ENCODE data around the gene TAF1D.
"Not testable (repeated sequence)": the region's sequence is repeated elsewhere in the genome, so short reads cannot be mapped to it uniquely, and the experiment has no call there.

Gene TAF1D

DNA sequence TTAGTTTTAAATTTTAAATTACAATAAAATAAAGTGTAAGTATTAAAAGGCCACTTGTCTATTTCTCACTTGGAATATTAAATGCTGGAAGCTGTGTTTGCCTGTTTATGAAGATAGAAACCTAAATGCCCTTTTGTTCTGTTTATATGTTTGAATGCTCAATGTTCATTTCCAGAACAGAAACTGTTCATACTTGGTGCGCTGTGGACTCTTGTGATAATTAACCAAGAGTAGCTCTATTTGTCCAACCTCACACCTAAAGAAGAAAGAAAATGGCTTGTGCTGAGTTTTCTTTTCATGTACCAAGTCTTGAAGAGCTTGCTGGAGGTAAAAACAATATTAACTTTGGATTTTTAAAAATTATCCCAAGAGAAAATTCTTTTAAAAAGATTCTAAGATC, 5.8 kb upstream of the TAF1D start:
- DNase-seq (ENCODE audit: low read depth) = no peak

GRCh38 chr11:93746101-93746500, 4.8 kb upstream of the TAF1D start:
- no peak for DNase-seq (ENCODE audit: low read depth)

DNA sequence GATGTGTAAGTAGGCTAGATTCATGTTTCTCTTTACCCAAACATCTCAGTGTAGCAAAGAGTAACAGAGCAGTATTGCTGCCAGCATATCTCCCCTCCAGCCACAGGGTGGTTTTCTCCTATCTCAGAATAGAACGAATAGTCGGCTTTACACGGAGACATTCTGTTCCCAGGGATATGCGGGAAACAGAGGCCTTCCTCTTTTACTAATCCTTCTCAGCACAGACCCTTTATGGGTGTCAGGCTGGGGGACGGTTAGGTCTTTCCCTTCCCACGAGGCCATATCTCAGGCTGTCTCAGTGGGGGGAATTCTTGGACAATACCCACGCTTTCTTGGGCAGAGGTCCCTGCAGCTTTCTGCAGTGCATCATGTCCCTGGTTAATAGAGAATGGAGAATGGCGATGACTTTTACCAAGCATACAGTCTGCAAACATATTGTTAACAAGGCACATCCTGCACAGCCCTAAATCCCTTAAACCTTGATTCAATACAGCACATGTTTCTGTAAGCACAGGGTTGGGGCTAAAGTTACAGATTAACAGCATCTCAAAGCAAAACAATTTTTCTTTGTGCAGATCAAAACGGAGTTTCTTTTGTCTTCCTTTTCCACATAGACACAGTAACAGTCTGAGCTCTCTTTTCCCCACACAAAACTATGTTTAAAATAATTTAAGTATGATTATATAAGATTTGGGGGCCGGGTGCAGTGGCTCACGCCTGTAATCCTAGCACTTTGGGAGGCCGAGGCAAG, 3.9 kb upstream of the TAF1D start:
- DNase-seq (ENCODE audit: low read depth) = not testable (repeated sequence)

DNA sequence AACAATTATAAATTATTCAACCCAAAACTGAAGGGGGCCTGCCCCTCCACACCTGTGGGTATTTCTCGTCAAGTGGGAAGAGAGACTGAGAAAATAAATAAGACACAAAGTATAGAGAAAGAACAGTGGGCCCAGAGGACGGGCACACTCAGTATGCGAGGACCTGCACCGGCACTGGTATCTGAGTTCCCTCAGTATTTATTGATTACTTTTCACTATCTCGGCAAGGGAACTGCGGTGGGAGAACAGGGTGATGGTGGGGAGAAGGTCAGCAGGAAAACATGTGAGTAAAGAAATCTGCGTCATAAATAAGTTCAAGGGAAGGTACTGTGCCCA, 3.3 kb upstream of the TAF1D start:
- no peak for DNase-seq (ENCODE audit: low read depth)

GRCh38 chr11:93743291-93743690, 2.0 kb upstream of the TAF1D start:
- no peak for DNase-seq (ENCODE audit: low read depth)

- DNase-seq (ENCODE audit: low read depth) = peak; percentile 30
These were observed 559 bp upstream of the TAF1D start for GRCh38 chr11:93741882-93742226.

GRCh38 chr11:93740730-93741093, 583 bp downstream of the TAF1D start:
- DNase-seq (ENCODE audit: low read depth) = peak; percentile 35

DNA sequence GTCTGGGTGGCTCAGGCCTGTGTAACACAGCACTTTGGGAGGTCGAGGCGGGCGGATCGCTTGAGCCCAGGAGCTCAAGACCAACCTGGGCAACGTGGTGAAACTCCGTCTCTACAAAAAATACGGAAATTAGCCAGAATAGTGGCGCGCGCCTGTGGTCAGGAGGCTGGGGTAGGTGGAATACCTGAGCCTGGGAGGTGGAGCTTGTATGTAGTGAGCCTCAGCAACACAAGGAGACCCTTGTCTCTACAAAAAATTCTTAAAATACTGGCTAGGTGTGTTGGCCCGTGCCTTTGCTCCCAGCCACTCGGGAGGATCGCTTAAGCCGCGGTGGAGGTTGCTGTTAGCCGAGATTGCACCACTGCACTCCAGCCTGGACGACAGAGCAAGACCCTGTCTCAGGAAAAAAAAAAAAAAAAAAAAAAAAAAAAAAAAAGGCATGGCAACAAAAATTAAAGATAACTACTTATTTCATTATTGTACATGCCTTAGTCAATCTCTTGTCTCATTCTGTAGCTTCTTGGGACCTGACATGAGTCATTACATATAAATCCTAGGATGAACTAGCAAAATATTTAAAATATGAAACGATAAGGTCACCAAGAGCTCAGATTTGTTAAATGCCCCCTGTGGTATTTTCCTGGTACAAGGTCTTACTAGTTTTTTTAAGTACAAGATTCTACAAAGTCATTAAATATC, 1.1 kb downstream of the TAF1D start:
- peak; percentile 12 for DNase-seq (ENCODE audit: low read depth)

- no peak for DNase-seq (ENCODE audit: low read depth)
These were observed 2.6 kb downstream of the TAF1D start for GRCh38 chr11:93738647-93739081.

DNA sequence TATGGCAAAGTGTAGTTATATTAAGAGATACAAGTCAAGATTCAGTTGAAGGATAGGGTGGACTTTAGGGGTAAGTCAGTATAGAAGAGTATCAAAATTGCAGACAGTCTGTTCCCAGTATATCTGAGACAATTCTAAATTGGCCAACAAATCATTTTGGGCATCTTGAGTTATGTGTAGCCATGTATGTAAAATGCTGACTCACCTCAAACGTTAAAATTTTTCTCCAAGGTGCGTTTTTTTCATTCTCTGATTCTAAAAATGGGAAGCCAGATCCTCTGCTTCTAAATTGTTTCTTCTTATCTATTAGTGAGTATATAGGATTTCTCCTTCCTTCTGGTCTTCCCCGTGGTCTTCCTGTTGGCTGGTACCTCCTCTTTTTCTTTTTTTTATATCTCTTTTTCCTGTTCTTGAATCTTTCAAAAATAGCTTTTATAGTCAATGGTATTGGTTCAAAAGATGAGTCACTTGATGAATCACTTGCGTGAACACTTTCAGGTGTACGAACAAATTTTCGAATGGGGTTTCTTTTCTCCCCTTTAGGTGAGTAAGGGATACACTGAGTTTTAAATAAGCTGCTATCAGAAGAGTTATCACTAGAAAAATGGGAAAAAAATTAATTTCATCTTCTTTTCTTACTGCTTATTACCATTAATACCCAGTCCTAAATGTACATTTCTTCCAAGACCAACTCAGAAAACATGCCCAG, 3.2 kb downstream of the TAF1D start:
- no peak for DNase-seq (ENCODE audit: low read depth)

- no peak for DNase-seq (ENCODE audit: low read depth)
These were observed 5.2 kb downstream of the TAF1D start for GRCh38 chr11:93736129-93736528.

GRCh38 chr11:93735627-93736026, 5.7 kb downstream of the TAF1D start:
- DNase-seq (ENCODE audit: low read depth) = no peak

- no peak for DNase-seq (ENCODE audit: low read depth)
These were observed 6.7 kb downstream of the TAF1D start for GRCh38 chr11:93734427-93735222.

- DNase-seq (ENCODE audit: low read depth) = no peak
These were observed 7.8 kb downstream of the TAF1D start for GRCh38 chr11:93733474-93733873.

GRCh38 chr11:93732237-93732892, 8.9 kb downstream of the TAF1D start:
- DNase-seq (ENCODE audit: low read depth) = no peak

GRCh38 chr11:93730108-93731107, 10.9 kb downstream of the TAF1D start:
- DNase-seq (ENCODE audit: low read depth) = no peak

DNA sequence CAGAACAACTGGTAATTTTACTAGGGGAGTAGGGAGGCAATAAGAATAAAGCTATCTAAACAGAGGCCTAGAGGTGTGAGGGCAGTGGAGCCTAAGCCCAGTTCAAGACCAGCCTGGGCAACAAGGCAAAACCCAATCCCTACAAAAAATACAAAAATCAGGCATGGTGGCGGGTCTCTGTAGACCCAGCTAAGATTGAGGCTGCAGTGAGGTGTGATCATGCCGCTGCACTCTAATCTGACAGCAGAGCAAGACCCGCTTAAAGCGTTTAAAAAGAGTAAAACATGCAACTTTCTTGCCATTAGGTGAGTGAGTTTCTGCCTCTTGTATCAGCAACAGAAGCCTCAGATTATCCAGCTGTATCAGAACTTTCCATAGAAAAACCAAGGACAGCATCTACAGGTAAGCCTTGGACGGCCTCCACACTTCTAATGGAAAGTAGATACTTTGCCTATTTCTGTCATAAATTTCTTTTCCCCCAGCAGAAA, 12.1 kb downstream of the TAF1D start:
- DNase-seq (ENCODE audit: low read depth) = no peak

GRCh38 chr11:93728792-93729128, 12.5 kb downstream of the TAF1D start:
- no peak for DNase-seq (ENCODE audit: low read depth)

DNA sequence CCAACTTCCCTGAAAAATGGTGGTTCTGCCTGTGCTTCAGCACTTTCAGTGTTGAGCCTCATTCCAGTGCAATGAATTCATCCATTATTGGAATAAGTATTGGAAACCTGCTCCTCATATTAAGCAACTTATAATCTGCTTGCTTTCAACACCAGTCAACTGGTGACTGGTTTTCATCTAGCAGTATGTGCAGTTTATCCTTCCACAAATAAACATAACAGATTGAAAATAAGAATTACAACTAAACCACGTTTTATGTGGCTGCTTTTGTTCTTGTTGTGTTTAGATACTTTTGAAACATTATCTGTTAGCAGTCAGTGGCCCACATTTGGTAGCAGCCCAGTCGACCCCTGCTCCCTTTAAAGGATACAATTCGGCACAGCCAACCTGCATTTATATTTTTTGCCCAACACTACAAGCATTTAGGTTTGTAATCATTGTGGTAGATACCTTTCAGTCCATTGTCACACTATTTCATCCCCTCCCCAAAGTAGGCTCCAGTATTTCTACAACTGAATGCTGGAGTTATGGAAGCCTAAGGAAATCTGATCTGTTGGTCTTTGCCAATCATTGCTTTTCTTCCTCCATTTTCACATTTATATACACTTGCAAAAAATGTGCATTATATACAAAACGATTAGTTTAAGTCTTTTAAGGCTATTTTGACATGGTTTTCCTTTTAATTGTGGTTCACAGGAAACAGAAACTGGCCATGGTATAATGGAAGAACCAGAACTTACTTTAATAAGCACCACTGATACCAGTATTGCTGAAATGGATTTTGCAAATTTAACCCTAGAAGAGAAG, 13.1 kb downstream of the TAF1D start:
- DNase-seq (ENCODE audit: low read depth) = no peak

DNA sequence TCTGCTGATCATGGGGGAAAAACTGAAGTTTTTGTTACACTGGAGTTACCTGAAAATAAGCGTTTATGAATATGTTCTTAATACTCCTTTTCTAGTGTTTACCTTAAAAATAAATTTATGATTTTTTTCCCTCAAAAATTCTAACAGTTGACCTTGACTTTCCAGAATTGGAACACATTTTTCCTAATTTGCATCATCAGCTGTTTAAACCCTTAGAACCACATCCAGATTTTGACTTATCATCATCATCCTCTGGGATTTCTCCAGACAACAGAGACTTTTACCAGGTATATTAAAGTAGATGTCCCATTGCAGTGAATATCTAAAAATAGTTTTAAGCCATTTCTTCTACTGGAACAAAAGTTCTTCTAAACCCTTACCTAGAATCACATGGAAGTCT, 17.2 kb downstream of the TAF1D start:
- DNase-seq (ENCODE audit: low read depth) = no peak

All from GM04504 (cell line).